A549 (cell line): ENCODE measurements around the gene RNF26. TPM values are rescaled to one million over a fixed set of nuclear protein-coding genes. Genes with fewer than 3 reads are reported as not detected.

Experiments used
- ATAC-seq, 2 experiments: fragments of 200-7000 bp in 1 of 2; fragments of >200 bp in 1 of 2; cut with Nextera tagmentation in 1 of 2; cut with Tn5 transposase in 1 of 2; 3 replicates each; pipeline versions ENCODE4 v1.8.0 to v1.9.1; 2018 to 2020; ENCODE audit warnings: mild to moderate bottlenecking in 1 of 2, moderate library complexity in 1 of 2
- CTCF ChIA-PET: fragments of 300-600 bp; sonication (Branson Sonifier 250); formaldehyde crosslinking; extraction: SDS; loops from one replicate; lab custom pipeline; 2021; ENCODE audit warnings: antibody characterized with exemption, inconsistent platforms; lab: Yijun Ruan, JAX
- POLR2A ChIA-PET: fragments of 350-600 bp; formaldehyde crosslinking; extraction: SDS; loops from one replicate; lab custom pipeline; 2021; ENCODE audit warnings: antibody characterized with exemption, inconsistent platforms; lab: Yijun Ruan, JAX
- DNase-seq, 2 experiments: peaks; one replicate each; pipeline versions ENCODE4 v3.0.0 to v3.0.0-alpha.2; 2011 to 2016; ENCODE audit warnings: low read depth in 1 of 2, low spot score in 1 of 2
- FAIRE-seq: peaks from 2 replicates; lab custom pipeline; 2011; peaks lifted over from hg19 to GRCh38; lab: Jason Lieb, UNC
- H3K27ac ChIP-seq, 2 experiments: fragments of >200 bp; sonication (Bioruptor Twin); formaldehyde crosslinking; 3 replicates each; pipeline ENCODE4 v1.5.1; 2016 to 2017
- H3K4me1 ChIP-seq: fragments of >200 bp; sonication (Bioruptor Twin); formaldehyde crosslinking; 3 replicates; pipeline ENCODE4 v1.6.1; 2016
- H3K4me2 ChIP-seq: fragments of >200 bp; sonication (Bioruptor Twin); formaldehyde crosslinking; 3 replicates; pipeline ENCODE4 v1.6.1; 2016
- H3K4me3 ChIP-seq: fragments of >200 bp; sonication (Bioruptor Twin); formaldehyde crosslinking; 3 replicates; pipeline ENCODE4 v1.5.1; 2016
- H3K9me3 ChIP-seq: fragments of >200 bp; sonication (Bioruptor Twin); formaldehyde crosslinking; 3 replicates; pipeline ENCODE4 v1.6.1; 2016
- ATOH8 ChIP-seq: fragments of 250-450 bp; sonication (Bioruptor Pico); IDR thresholded peaks from 2 replicates; pipeline ENCODE4 v1.5.0; 2020; ENCODE audit warnings: low read depth, mild to moderate bottlenecking, moderate library complexity
- CBX8 ChIP-seq: fragments of 200-600 bp; sonication (generic); IDR thresholded peaks from 2 replicates; pipeline ENCODE4 v1.6.1; 2016
- CTCF ChIP-seq: fragments of >200 bp; sonication (Bioruptor Twin); formaldehyde crosslinking; IDR thresholded peaks from 3 replicates; pipeline ENCODE4 v1.5.1; 2016
- EHF ChIP-seq: fragments of 250-450 bp; sonication (Bioruptor Pico); IDR thresholded peaks from 2 replicates; pipeline ENCODE4 v1.5.0; 2020; ENCODE audit warnings: mild to moderate bottlenecking
- ELK1 ChIP-seq: fragments of 150-350 bp; IDR thresholded peaks from 2 replicates; pipeline ENCODE4 v1.6.1; 2014; ENCODE audit warnings: low read depth, mild to moderate bottlenecking, low read length
- FOSB ChIP-seq: fragments of 250-450 bp; sonication (Bioruptor Pico); IDR thresholded peaks from 2 replicates; pipeline ENCODE4 v1.5.0; 2020; ENCODE audit warnings: mild to moderate bottlenecking, moderate library complexity
- GATA3 ChIP-seq: IDR thresholded peaks from 2 replicates; pipeline ENCODE4 v1.6.1; 2012; ENCODE audit warnings: borderline replicate concordance
- HEYL ChIP-seq: fragments of 250-450 bp; sonication (Bioruptor Pico); IDR thresholded peaks from 2 replicates; pipeline ENCODE4 v1.8.0; 2021; ENCODE audit warnings: mild to moderate bottlenecking, moderate library complexity
- HOXB13 ChIP-seq: fragments of 250-450 bp; sonication (Bioruptor Pico); IDR thresholded peaks from 2 replicates; pipeline ENCODE4 v1.5.0; 2020; ENCODE audit warnings: low read depth, mild to moderate bottlenecking, moderate library complexity
- JUNB ChIP-seq: fragments of >200 bp; sonication (Bioruptor Twin); formaldehyde crosslinking; IDR thresholded peaks from 2 replicates; pipeline ENCODE4 v1.6.1; 2016
- KDM1A ChIP-seq: fragments of 200-600 bp; sonication (generic); IDR thresholded peaks from 2 replicates; pipeline ENCODE4 v1.6.1; 2016; ENCODE audit warnings: low read depth, mild to moderate bottlenecking
- MAFK ChIP-seq: fragments of 450-650 bp; IDR thresholded peaks from 2 replicates; pipeline ENCODE4 v1.6.1; 2014; ENCODE audit not compliant: partially characterized antibody
- MAZ ChIP-seq: fragments of 150-350 bp; IDR thresholded peaks from 2 replicates; pipeline ENCODE4 v1.6.1; 2014; ENCODE audit warnings: antibody characterized with exemption, low read depth, low read length, borderline replicate concordance
- MYC ChIP-seq: IDR thresholded peaks from 2 replicates; pipeline ENCODE4 v1.6.1; 2012; ENCODE audit warnings: mild to moderate bottlenecking, inconsistent platforms, low read length, improper control_type of control experiment, borderline replicate concordance
- NFE2L2 ChIP-seq: fragments of 150-350 bp; conservative IDR thresholded peaks from 2 replicates; pipeline ENCODE4 v1.6.1; 2014; ENCODE audit warnings: low read length
- NPAS2 ChIP-seq: fragments of 250-450 bp; sonication (Bioruptor Pico); IDR thresholded peaks from 2 replicates; pipeline ENCODE4 v1.8.0; 2022; ENCODE audit warnings: mild to moderate bottlenecking, moderate library complexity, borderline replicate concordance
- POLR2AphosphoS2 ChIP-seq: conservative IDR thresholded peaks from 2 replicates; pipeline ENCODE4 v1.6.1; 2012; ENCODE audit warnings: low read length, improper control_type of control experiment, inconsistent platforms
- REST ChIP-seq: fragments of 200-600 bp; sonication (generic); IDR thresholded peaks from 2 replicates; pipeline ENCODE4 v1.6.1; 2016; ENCODE audit warnings: antibody characterized with exemption, mild to moderate bottlenecking, moderate library complexity
- RFX5 ChIP-seq: fragments of 450-650 bp; IDR thresholded peaks from 2 replicates; pipeline ENCODE4 v1.7.1; 2014; ENCODE audit warnings: antibody characterized with exemption, mild to moderate bottlenecking, moderate library complexity
- SMC3 ChIP-seq: fragments of >200 bp; sonication (Bioruptor Twin); formaldehyde crosslinking; IDR thresholded peaks from 3 replicates; pipeline ENCODE4 v1.6.1; 2018; ENCODE audit warnings: inconsistent platforms
- TFCP2L1 ChIP-seq: fragments of 250-450 bp; sonication (Bioruptor Pico); IDR thresholded peaks from 2 replicates; pipeline ENCODE4 v1.5.0; 2021; ENCODE audit warnings: mild to moderate bottlenecking
- WGBS: methylation state at CpG from one replicate; pipeline ENCODE4 v1.1.6; 2017; ENCODE audit errors: missing lambda C conversion rate; 5-methylcytosine and 5-hydroxymethylcytosine counted together
- polyA plus RNA-seq, 4 experiments: library from polyadenylated mRNA; depleted of rRNA in 3 of 4; stranded (reverse); fragments of >200 nt; fragmentation: RNase III in 1 of 4; extraction: RNeasy Plus Mini Kit Qiagen cat#74134 plus additional on column Dnase treatment in 1 of 4; gene quantifications; 2 replicates in 3 of 4; 3 replicates in 1 of 4; pipeline ENCODE4 v1.2.3, GENCODE V29; 2011 to 2017
- TF ChIP-seq, protein P1 (sequence below): IDR thresholded peaks from 2 replicates; pipeline ENCODE4 v1.6.1; 2012; ENCODE audit warnings: low read depth, borderline replicate concordance

The RNF26 gene
- polyA plus RNA-seq, 2 of the 4 experiments (the other 2 are of a cell fraction) = 23.5 to 26.5 TPM

DNA sequence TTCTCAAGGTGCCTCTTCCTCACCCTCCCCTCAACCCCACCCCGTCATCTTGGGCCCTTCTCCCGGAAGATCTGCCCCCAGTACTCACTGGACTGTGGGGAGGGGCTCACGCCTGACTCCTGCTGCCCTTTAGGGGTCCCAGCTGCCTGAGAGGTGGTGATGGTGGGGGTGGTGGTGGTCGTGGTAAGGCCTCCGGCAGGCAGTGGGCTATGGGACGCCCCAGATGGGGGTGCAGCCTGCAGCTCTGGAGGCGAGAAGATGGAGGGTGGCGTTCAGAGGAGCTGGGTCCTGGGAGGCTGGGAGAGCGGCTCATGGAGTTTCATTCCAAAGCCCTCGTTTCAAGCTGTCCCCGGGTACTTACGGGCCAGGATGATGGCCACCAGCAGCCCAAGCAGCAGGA, 11.4 kb downstream of the RNF26 start:
- TF ChIP-seq RFX5 (no peak), MYC (no peak), CTCF (no peak), FOSB (CRISPR knock-in tag) (no peak), ELK1 (no peak), GATA3 (no peak), CBX8 (no peak), NPAS2 (no peak), SMC3 (no peak), REST (no peak), JUNB (no peak), HOXB13 (CRISPR knock-in tag) (no peak), MAZ (no peak), MAFK (no peak), EHF (no peak), KDM1A (no peak)
- TF ChIP-seq, protein P1, sequence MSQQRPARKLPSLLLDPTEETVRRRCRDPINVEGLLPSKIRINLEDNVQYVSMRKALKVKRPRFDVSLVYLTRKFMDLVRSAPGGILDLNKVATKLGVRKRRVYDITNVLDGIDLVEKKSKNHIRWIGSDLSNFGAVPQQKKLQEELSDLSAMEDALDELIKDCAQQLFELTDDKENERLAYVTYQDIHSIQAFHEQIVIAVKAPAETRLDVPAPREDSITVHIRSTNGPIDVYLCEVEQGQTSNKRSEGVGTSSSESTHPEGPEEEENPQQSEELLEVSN = no peak
- DNase-seq = no peak
- H3K4me2 ChIP-seq = no peak overlapping the region
- WGBS = 69% methylated on average over 6 of the region's 12 CpGs
- no peak for FAIRE-seq
- H3K4me1 ChIP-seq = no peaks in the 10 kb centered on the region
- ChIA-PET POLR2A (no interaction called here), CTCF (interaction anchor here (1.2 to 9.5 kb wide), 7 partner anchors 10 to 129 kb away, joined by 3 to 160 read pairs (median 9); partner anchors contain the start of gene USP2)
- H3K9me3 ChIP-seq = no peaks in the 10 kb centered on the region
- H3K27ac ChIP-seq = no peak overlapping the region
- no peak for ATAC-seq
- no peak overlapping the region for H3K4me3 ChIP-seq

DNA sequence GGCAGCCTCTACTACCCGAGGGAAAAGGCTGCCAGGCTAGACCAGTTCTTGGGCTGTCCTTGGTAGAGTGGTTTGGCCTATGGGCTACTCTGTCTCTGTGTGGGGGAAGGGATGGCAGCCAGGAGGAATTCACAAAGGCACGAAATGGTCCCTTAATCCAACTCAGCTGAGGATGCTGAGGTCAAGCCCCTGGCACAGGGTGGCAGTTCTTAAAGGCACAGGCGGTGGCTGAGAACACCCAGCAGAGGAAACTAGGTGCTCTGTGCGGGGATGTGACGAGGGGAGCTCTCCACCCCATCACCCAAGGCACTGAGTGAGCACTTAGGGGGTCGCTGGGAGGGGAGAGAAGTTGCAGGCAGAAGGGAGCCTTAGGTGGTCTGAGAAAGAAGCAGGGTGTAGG, 12.3 kb downstream of the RNF26 start, which contains the start of gene MFRP:
MFRP (minus strand) TSS at position 101 of the 400 bp plus-strand sequence. CDS start 192 bp downstream, outside the sequence.
- Histone ChIP-seq H3K9me3 (no peaks in the 10 kb centered on the region), H3K4me2 (no peak within 1 kb of the TSS), H3K4me3 (no peak within 1 kb of the TSS), H3K4me1 (no peaks in the 10 kb centered on the region), H3K27ac (no peak within 1 kb of the TSS)
- ChIA-PET POLR2A (no interaction called here), CTCF (interaction anchor here (1.1 to 5.6 kb wide), 6 partner anchors 8 to 128 kb away, joined by 3 to 36 read pairs (median 8); partner anchors contain the start of gene USP2)
- DNase-seq (no peak), FAIRE-seq (no peak), ATAC-seq (no peak)
- TF ChIP-seq JUNB = no peak
- TF ChIP-seq POLR2AphosphoS2 = no peak
- no peak for TF ChIP-seq NFE2L2
- TF ChIP-seq ATOH8 (CRISPR knock-in tag) = no peak
- TF ChIP-seq HEYL (CRISPR knock-in tag) = no peak
- no peak for TF ChIP-seq TFCP2L1 (CRISPR knock-in tag)
- WGBS = 27% methylated on average over 6 of the region's 6 CpGs
